SK-N-MC (cell line): ENCODE measurements around the gene SPAG6.
"Not testable (repeated sequence)": the region's sequence is repeated elsewhere in the genome, so short reads cannot be mapped to it uniquely, and the experiment has no call there.

Source experiments
- DNase-seq: peaks from one replicate; pipeline ENCODE4 v3.0.0-alpha.2; 2011; ENCODE audit warnings: low read depth, low spot score
- H3K27ac ChIP-seq: fragments of 200-600 bp; sonication (generic); 2 replicates; pipeline ENCODE4 v1.5.1; 2016; ENCODE audit warnings: mixed run types
- H3K36me3 ChIP-seq: fragments of 200-600 bp; sonication (generic); 2 replicates; pipeline ENCODE4 v1.6.1; 2017; ENCODE audit warnings: antibody characterized with exemption, low read length, mixed read lengths; ENCODE audit not compliant: insufficient read depth
- H3K4me3 ChIP-seq: fragments of 200-600 bp; sonication (generic); 2 replicates; pipeline ENCODE4 v1.5.1; 2016
- H3K9ac ChIP-seq: fragments of 200-600 bp; sonication (generic); 2 replicates; pipeline ENCODE4 v1.8.0; 2017; ENCODE audit warnings: mixed run types, mixed read lengths; ENCODE audit not compliant: insufficient read length
- H3K9me3 ChIP-seq: fragments of 200-600 bp; sonication (generic); 2 replicates; pipeline ENCODE4 v1.6.1; 2017; ENCODE audit warnings: low read depth, mild to moderate bottlenecking, antibody characterized with exemption, low read length, moderate library complexity, mixed read lengths
- EZH2 ChIP-seq: fragments of 200-600 bp; sonication (generic); IDR thresholded peaks from one replicate; pipeline ENCODE4 v1.6.1; 2017; ENCODE audit warnings: antibody characterized with exemption
- FOXP2 ChIP-seq: optimal IDR thresholded peaks from 2 replicates; pipeline ENCODE3; 2011; ENCODE audit warnings: mild to moderate bottlenecking, moderate library complexity; ENCODE audit not compliant: insufficient read depth; ENCODE audit errors: extremely low read length, control extremely low read depth
- POLR2AphosphoS5 ChIP-seq: IDR thresholded peaks from 2 replicates; pipeline ENCODE4 v1.6.1; 2012; ENCODE audit warnings: mild to moderate bottlenecking, low read depth, low read length, borderline replicate concordance

The SPAG6 gene

GRCh38 chr10:22345301-22346095, at the start of gene SPAG6:
Gene SPAG6 (plus strand): TSS chr10:22345496. CDS start chr10:22345612, 116 bp downstream.
- Histone ChIP-seq H3K4me3 (no peak within 1 kb of the TSS), H3K36me3 (no peaks in the 10 kb centered on the region), H3K27ac (no peak within 1 kb of the TSS), H3K9me3 (no peaks in the 10 kb centered on the region), H3K9ac (no peak within 1 kb of the TSS)
- no peak for DNase-seq
- TF ChIP-seq POLR2AphosphoS5 (no peak), FOXP2 (no peak), EZH2 (no peak)

GRCh38 chr10:22301193-22301592, 44.1 kb upstream of the SPAG6 start:
- Histone ChIP-seq H3K36me3 (no peaks in the 10 kb centered on the region), H3K9ac (no peak overlapping the region)

GRCh38 chr10:22303461-22303860, 41.8 kb upstream of the SPAG6 start:
- H3K4me3 ChIP-seq, result no peak overlapping the region
- TF ChIP-seq FOXP2 (no peak), POLR2AphosphoS5 (no peak), EZH2 (no peak)
- no peak for DNase-seq
- H3K9ac ChIP-seq, result no peak overlapping the region
- no peaks in the 10 kb centered on the region for H3K9me3 ChIP-seq
- no peak overlapping the region for H3K27ac ChIP-seq
- H3K36me3 ChIP-seq, result no peaks in the 10 kb centered on the region

More at GRCh38 chr10:22301193-22301592, 44.1 kb upstream of the SPAG6 start:
- no peaks in the 10 kb centered on the region for H3K9me3 ChIP-seq
- no peak overlapping the region for H3K4me3 ChIP-seq
- no peak for TF ChIP-seq FOXP2
- TF ChIP-seq POLR2AphosphoS5, result no peak
- no peak for TF ChIP-seq EZH2
- H3K27ac ChIP-seq, result no peak overlapping the region
- DNase-seq, result no peak

- DNase-seq, result no peak
- Histone ChIP-seq H3K36me3 (no peaks in the 10 kb centered on the region), H3K9me3 (no peaks in the 10 kb centered on the region), H3K4me3 (no peak overlapping the region), H3K27ac (no peak overlapping the region), H3K9ac (no peak overlapping the region)
- TF ChIP-seq POLR2AphosphoS5 (no peak), FOXP2 (no peak), EZH2 (no peak)
These were observed 39.6 kb upstream of the SPAG6 start for GRCh38 chr10:22305721-22306120.

GRCh38 chr10:22308390-22308789, 36.9 kb upstream of the SPAG6 start:
- no peaks in the 10 kb centered on the region for H3K36me3 ChIP-seq
- H3K9ac ChIP-seq, result no peak overlapping the region
- H3K9me3 ChIP-seq, result no peaks in the 10 kb centered on the region
- TF ChIP-seq POLR2AphosphoS5, result no peak
- TF ChIP-seq FOXP2, result no peak
- TF ChIP-seq EZH2, result no peak
- H3K27ac ChIP-seq, result no peak overlapping the region
- no peak overlapping the region for H3K4me3 ChIP-seq
- no peak for DNase-seq

- no peak overlapping the region for H3K4me3 ChIP-seq
- H3K27ac ChIP-seq, result no peak overlapping the region
- no peaks in the 10 kb centered on the region for H3K36me3 ChIP-seq
- no peak for TF ChIP-seq POLR2AphosphoS5
- TF ChIP-seq EZH2, result no peak
- TF ChIP-seq FOXP2, result no peak
- H3K9ac ChIP-seq, result no peak overlapping the region
- no peak for DNase-seq
- H3K9me3 ChIP-seq, result no peaks in the 10 kb centered on the region
These were observed 35.9 kb upstream of the SPAG6 start for GRCh38 chr10:22309180-22310000.

GRCh38 chr10:22310012-22310411, 35.3 kb upstream of the SPAG6 start:
- not testable (repeated sequence) for H3K4me3 ChIP-seq, DNase-seq, H3K36me3 ChIP-seq, H3K27ac ChIP-seq, H3K9me3 ChIP-seq, H3K9ac ChIP-seq

- TF ChIP-seq POLR2AphosphoS5 (no peak), EZH2 (no peak), FOXP2 (no peak)
- Histone ChIP-seq H3K4me3 (no peak overlapping the region), H3K36me3 (no peaks in the 10 kb centered on the region), H3K9ac (no peak overlapping the region), H3K9me3 (no peaks in the 10 kb centered on the region), H3K27ac (no peak overlapping the region)
- DNase-seq, result no peak
These were observed 34.4 kb upstream of the SPAG6 start for GRCh38 chr10:22310928-22311327.
